BLaER1 (cell line): ENCODE measurements around the gene COX20.
"Not testable (repeated sequence)": the region's sequence is repeated elsewhere in the genome, so short reads cannot be mapped to it uniquely, and the experiment has no call there.

ENCODE experiments used
- H3K27ac ChIP-seq: shearing (Covaris generic); formaldehyde crosslinking; 2 replicates; pipeline ENCODE4 v1.8.1; 2022
- H3K27me3 ChIP-seq: shearing (Covaris generic); formaldehyde crosslinking; 2 replicates; pipeline ENCODE4 v1.8.1; 2022
- H3K36me3 ChIP-seq: shearing (Covaris generic); formaldehyde crosslinking; 2 replicates; pipeline ENCODE4 v1.8.1; 2022
- H3K4me1 ChIP-seq: shearing (Covaris generic); formaldehyde crosslinking; 2 replicates; pipeline ENCODE4 v1.8.1; 2022
- H3K4me2 ChIP-seq: shearing (Covaris generic); formaldehyde crosslinking; 2 replicates; pipeline ENCODE4 v1.8.1; 2022
- H3K4me3 ChIP-seq: shearing (Covaris generic); formaldehyde crosslinking; 2 replicates; pipeline ENCODE4 v1.8.1; 2022
- H3K9ac ChIP-seq: shearing (Covaris generic); formaldehyde crosslinking; 2 replicates; pipeline ENCODE4 v1.8.1; 2022
- H3K9me3 ChIP-seq: shearing (Covaris generic); formaldehyde crosslinking; 2 replicates; pipeline ENCODE4 v1.8.1; 2022
- H4K20me1 ChIP-seq: shearing (Covaris generic); formaldehyde crosslinking; 2 replicates; pipeline ENCODE4 v1.8.1; 2022
- Cebpa-rat ChIP-seq: shearing (Covaris generic); IDR thresholded peaks from 2 replicates; pipeline ENCODE4 v1.8.1; 2022

COX20 gene

GRCh38 chr1:244835276-244836134 is at the start of gene COX20:
COX20 (plus strand) TSS chr1:244835658; CDS start chr1:244835715, 57 bp downstream.
- H3K27ac ChIP-seq = peak within 1 kb of the TSS; percentile 99
- H3K9ac ChIP-seq = peak within 1 kb of the TSS; percentile 98
- H3K9me3 ChIP-seq = no peaks in the 10 kb centered on the region
- peak within 1 kb of the TSS; percentile 85 for H3K4me2 ChIP-seq
- no peaks in the 10 kb centered on the region for H3K27me3 ChIP-seq
- peaks cover 68% of the 10 kb centered on the region for H3K4me1 ChIP-seq
- TF ChIP-seq Cebpa-rat = no peak
- peaks cover 35% of the 10 kb centered on the region for H4K20me1 ChIP-seq
- peaks cover 21% of the 10 kb centered on the region for H3K36me3 ChIP-seq
- peak within 1 kb of the TSS; percentile 82 for H3K4me3 ChIP-seq

GRCh38 chr1:244788493-244789275 is 46.8 kb upstream of the COX20 start:
- Histone ChIP-seq H3K27ac (no peak overlapping the region), H3K4me1 (peaks cover 17% of the 10 kb centered on the region), H3K27me3 (no peaks in the 10 kb centered on the region), H3K9me3 (no peaks in the 10 kb centered on the region), H3K36me3 (no peaks in the 10 kb centered on the region), H3K9ac (no peak overlapping the region; the same call in 1 of the 2 replicates), H3K4me2 (peak overlapping the region; percentile 31), H3K4me3 (no peak overlapping the region), H4K20me1 (no peaks in the 10 kb centered on the region)
- no peak for TF ChIP-seq Cebpa-rat

- H3K4me3 ChIP-seq = no peak overlapping the region
- no peak for TF ChIP-seq Cebpa-rat
Observed at GRCh38 chr1:244789276-244789580, 46.2 kb upstream of the COX20 start.

GRCh38 chr1:244789731-244790130 is 45.7 kb upstream of the COX20 start:
- H3K4me3 ChIP-seq = no peak overlapping the region
- H3K9ac ChIP-seq = no peak overlapping the region
- no peaks in the 10 kb centered on the region for H4K20me1 ChIP-seq
- H3K4me2 ChIP-seq = peak overlapping the region; percentile 31
- no peak for TF ChIP-seq Cebpa-rat
- no peak overlapping the region for H3K27ac ChIP-seq
- H3K27me3 ChIP-seq = no peaks in the 10 kb centered on the region
- H3K36me3 ChIP-seq = no peaks in the 10 kb centered on the region
- H3K9me3 ChIP-seq = no peaks in the 10 kb centered on the region
- H3K4me1 ChIP-seq = peaks cover 17% of the 10 kb centered on the region

More at GRCh38 chr1:244789276-244789580, 46.2 kb upstream of the COX20 start:
- Histone ChIP-seq H3K36me3 (no peaks in the 10 kb centered on the region), H4K20me1 (no peaks in the 10 kb centered on the region), H3K9me3 (no peaks in the 10 kb centered on the region), H3K4me2 (peak overlapping the region; percentile 31), H3K4me1 (peaks cover 17% of the 10 kb centered on the region), H3K9ac (no peak overlapping the region; the same call in 1 of the 2 replicates), H3K27me3 (no peaks in the 10 kb centered on the region), H3K27ac (no peak overlapping the region)

GRCh38 chr1:244791061-244791460 is 44.4 kb upstream of the COX20 start:
- TF ChIP-seq Cebpa-rat = no peak
- Histone ChIP-seq H3K36me3 (no peaks in the 10 kb centered on the region), H3K4me1 (peaks cover 17% of the 10 kb centered on the region)

GRCh38 chr1:244792188-244792850 is 43.1 kb upstream of the COX20 start:
- H4K20me1 ChIP-seq = no peaks in the 10 kb centered on the region
- H3K27ac ChIP-seq = no peak overlapping the region
- peaks cover 21% of the 10 kb centered on the region for H3K4me1 ChIP-seq
- H3K4me3 ChIP-seq = no peak overlapping the region
- no peak overlapping the region for H3K9ac ChIP-seq
- no peak overlapping the region for H3K4me2 ChIP-seq
- no peaks in the 10 kb centered on the region for H3K9me3 ChIP-seq
- no peaks in the 10 kb centered on the region for H3K36me3 ChIP-seq
- H3K27me3 ChIP-seq = no peaks in the 10 kb centered on the region
- TF ChIP-seq Cebpa-rat = no peak

More at GRCh38 chr1:244791061-244791460, 44.4 kb upstream of the COX20 start:
- H3K9ac ChIP-seq = no peak overlapping the region
- no peak overlapping the region for H3K4me2 ChIP-seq
- H3K27ac ChIP-seq = no peak overlapping the region
- no peak overlapping the region for H3K4me3 ChIP-seq
- no peaks in the 10 kb centered on the region for H3K9me3 ChIP-seq
- no peaks in the 10 kb centered on the region for H4K20me1 ChIP-seq
- H3K27me3 ChIP-seq = no peaks in the 10 kb centered on the region

- H3K4me1 ChIP-seq = peaks cover 24% of the 10 kb centered on the region
- H3K9ac ChIP-seq = no peak overlapping the region
- TF ChIP-seq Cebpa-rat = no peak
Observed at GRCh38 chr1:244794071-244794470, 41.4 kb upstream of the COX20 start.

GRCh38 chr1:244794516-244794915 is 40.9 kb upstream of the COX20 start:
- not testable (repeated sequence) for H3K4me3 ChIP-seq, H3K27ac ChIP-seq, H3K9ac ChIP-seq, H3K4me2 ChIP-seq, H4K20me1 ChIP-seq, H3K27me3 ChIP-seq, H3K9me3 ChIP-seq, H3K36me3 ChIP-seq
- peaks cover 19% of the 10 kb centered on the region for H3K4me1 ChIP-seq

More at GRCh38 chr1:244794071-244794470, 41.4 kb upstream of the COX20 start:
- H3K9me3 ChIP-seq = no peaks in the 10 kb centered on the region
- no peaks in the 10 kb centered on the region for H3K36me3 ChIP-seq
- H3K4me2 ChIP-seq = no peak overlapping the region
- no peak overlapping the region for H3K4me3 ChIP-seq
- no peaks in the 10 kb centered on the region for H4K20me1 ChIP-seq
- H3K27me3 ChIP-seq = no peaks in the 10 kb centered on the region
- H3K27ac ChIP-seq = no peak overlapping the region

- Histone ChIP-seq H3K36me3 (no peaks in the 10 kb centered on the region), H3K4me2 (no peak overlapping the region; the same call in 1 of the 2 replicates)
Observed at GRCh38 chr1:244796719-244797406, 38.6 kb upstream of the COX20 start.

More at GRCh38 chr1:244796719-244797406, 38.6 kb upstream of the COX20 start:
- Histone ChIP-seq H3K4me3 (no peak overlapping the region), H3K27me3 (no peaks in the 10 kb centered on the region), H4K20me1 (no peaks in the 10 kb centered on the region), H3K4me1 (peaks cover 24% of the 10 kb centered on the region), H3K9ac (no peak overlapping the region), H3K27ac (no peak overlapping the region), H3K9me3 (no peaks in the 10 kb centered on the region)
- no peak for TF ChIP-seq Cebpa-rat
